Measurements from ENCODE around the gene ATP1A4. TPM values are rescaled to one million over a fixed set of nuclear protein-coding genes. Genes with fewer than 3 reads are reported as not detected.

ATP1A4 gene
- total and polyA plus RNA-seq, 2 of the 13 experiments (the other 11 are each of a cell fraction or from before 2014, with no cell fraction given) = not detected

GRCh38 chr1:160188341-160188740 is 36.9 kb downstream of the ATP1A4 start (continued):
- TF ChIP-seq ZNF382 (CRISPR knock-in tag; IDR thresholded peaks at IDR 0.05; ENCODE audit: borderline replicate concordance) = no peak
- TF ChIP-seq JARID2 (CRISPR knock-in tag; IDR thresholded peaks at IDR 0.05; ENCODE audit: insufficient replicate concordance) = no peak
- TF ChIP-seq UBTF (CRISPR knock-in tag; IDR thresholded peaks at IDR 0.05) = no peak

- 35% methylated on average over 14 of the region's 15 CpGs for WGBS (ENCODE audit: low lambda C conversion rate)
- no peak for FAIRE-seq
- POLR2A ChIA-PET = interaction anchor here (1.5 kb wide), 2 partner anchors 73 to 101 kb away, joined by 3 to 4 read pairs; partner anchors contain the start of gene DCAF8
- TF ChIP-seq CTCF (CRISPR knock-in tag; IDR thresholded peaks at IDR 0.05) (no peak), MEF2D (CRISPR knock-in tag; IDR thresholded peaks at IDR 0.05) (no peak), ATF2 (CRISPR knock-in tag; IDR thresholded peaks at IDR 0.05) (no peak), ZBTB14 (CRISPR knock-in tag; IDR thresholded peaks at IDR 0.05) (no peak), SIX4 (CRISPR knock-in tag; IDR thresholded peaks at IDR 0.05) (no peak), GLI4 (CRISPR knock-in tag; IDR thresholded peaks at IDR 0.05; ENCODE audit: borderline replicate concordance) (no peak), PREB (CRISPR knock-in tag; IDR thresholded peaks at IDR 0.05) (no peak), TEF (CRISPR knock-in tag; IDR thresholded peaks at IDR 0.05) (no peak)
Measured at GRCh38 chr1:160189649-160190625, 38.5 kb downstream of the ATP1A4 start, which contains the start of gene CASQ1. Gene CASQ1 (plus strand): TSS chr1:160190575. CDS start chr1:160190752, 177 bp downstream.

More at GRCh38 chr1:160189649-160190625, 38.5 kb downstream of the ATP1A4 start, which contains the start of gene CASQ1:
- Histone ChIP-seq H3K27ac (ENCODE audit: extremely low read length, insufficient read depth, low read length) (no peak within 1 kb of the TSS), H3K4me2 (ENCODE audit: low read depth, low read length) (no peak within 1 kb of the TSS), H3K79me2 (ENCODE audit: insufficient read depth, low read length) (no peaks in the 10 kb centered on the region), H3K27me3 (ENCODE audit: control insufficient read depth in 1 of 2, insufficient read depth in 2 of 2, low read length in 2 of 2) (peaks cover 1 to 24% of the 10 kb centered on the region in 2 experiments; a peak in 3 of 5 replicates), H3K36me3 (replicated peaks in 1 of 2; ENCODE audit: control insufficient read depth in 1 of 2, insufficient read depth in 2 of 2, low read length in 2 of 2) (no peaks in the 10 kb centered on the region), H3K4me3 (replicated peaks in 1 of 3; ENCODE audit: insufficient read depth in 1 of 3, low read depth in 2 of 3, low read length in 3 of 3) (no peak within 1 kb of the TSS), H3K4me1 (ENCODE audit: insufficient read depth, low read length) (peaks cover 37% of the 10 kb centered on the region), H3K9me3 (ENCODE audit: low read length) (no peaks in the 10 kb centered on the region), H4K20me1 (ENCODE audit: insufficient read depth, low read length) (no peaks in the 10 kb centered on the region), H3K9ac (ENCODE audit: insufficient read depth, low read depth, low read length) (no peak within 1 kb of the TSS), H2AFZ (ENCODE audit: low read length) (no peak within 1 kb of the TSS)
- intact Hi-C loops (cut with micrococcal nuclease; ENCODE audit: unreplicated experiment) = loop anchor here (10.0 kb wide), 1 partner anchor 185 kb away; no protein-coding TSS in a partner anchor
- ATAC-seq (no peak), DNase-seq (ENCODE audit: low spot score) (no peak)
- BruUV-seq (replicated peaks) = no TSS peak
- in situ Hi-C loops (cut with HindIII; ENCODE audit: extremely low pct_ligation_motif_present, low pct_unique_long_range_greater_than_20kb) = loop anchor here (5.0 kb wide), 2 partner anchors 62 to 102 kb away; no protein-coding TSS in a partner anchor
- CTCF ChIA-PET (ENCODE audit: low intra/inter-chr PET ratio, low total read pairs) = no interaction called here

All from HepG2 (cell line).